ENCODE measurements around the gene PARD3. TPM values are rescaled to one million over a fixed set of nuclear protein-coding genes. Genes with fewer than 3 reads are reported as not detected.

The PARD3 gene
- total RNA-seq, 2 donors from 2014 or later = 59.6 to 74.6 TPM

- 89 to 95% methylated on average over 6 to 15 of the region's 16 CpGs for WGBS, 2 experiments (ENCODE audit: insufficient coverage in 1 of 2, insufficient read length in 1 of 2)
- H3K4me3 ChIP-seq (ENCODE audit: low read length) = no peak overlapping the region
- Mint-ChIP-seq H3K27ac (no peak overlapping the region), H3K27me3 (ENCODE audit: insufficient read depth) (no peaks in the 10 kb centered on the region), H3K36me3 (ENCODE audit: low read depth) (no peaks in the 10 kb centered on the region), H3K4me3 (no peak overlapping the region), H3K9me3 (no peaks in the 10 kb centered on the region), H3K4me1 (peaks cover 28% of the 10 kb centered on the region)
- no peak for DNase-seq
- no peaks in the 10 kb centered on the region for H3K27me3 ChIP-seq (ENCODE audit: control insufficient read depth, insufficient read depth, low read length, poor library complexity, severe bottlenecking)
- H3K4me1 ChIP-seq (ENCODE audit: control insufficient read depth, insufficient read depth, low read length) = no peaks in the 10 kb centered on the region
- no peaks in the 10 kb centered on the region for H3K9me3 ChIP-seq (ENCODE audit: control insufficient read depth, low read length)
- H3K27ac ChIP-seq (ENCODE audit: low read depth, low read length) = no peak overlapping the region
- no peak for TF ChIP-seq CTCF (conservative IDR thresholded peaks at IDR 0.05)
- H3K9ac ChIP-seq (ENCODE audit: extremely low read depth, low read length, poor library complexity, severe bottlenecking) = no peak overlapping the region
- peaks cover 12% of the 10 kb centered on the region for H3K36me3 ChIP-seq (ENCODE audit: control insufficient read depth, insufficient read depth, low read length)
Observed at GRCh38 chr10:34298346-34298818, 516.7 kb downstream of the PARD3 start.

DNA sequence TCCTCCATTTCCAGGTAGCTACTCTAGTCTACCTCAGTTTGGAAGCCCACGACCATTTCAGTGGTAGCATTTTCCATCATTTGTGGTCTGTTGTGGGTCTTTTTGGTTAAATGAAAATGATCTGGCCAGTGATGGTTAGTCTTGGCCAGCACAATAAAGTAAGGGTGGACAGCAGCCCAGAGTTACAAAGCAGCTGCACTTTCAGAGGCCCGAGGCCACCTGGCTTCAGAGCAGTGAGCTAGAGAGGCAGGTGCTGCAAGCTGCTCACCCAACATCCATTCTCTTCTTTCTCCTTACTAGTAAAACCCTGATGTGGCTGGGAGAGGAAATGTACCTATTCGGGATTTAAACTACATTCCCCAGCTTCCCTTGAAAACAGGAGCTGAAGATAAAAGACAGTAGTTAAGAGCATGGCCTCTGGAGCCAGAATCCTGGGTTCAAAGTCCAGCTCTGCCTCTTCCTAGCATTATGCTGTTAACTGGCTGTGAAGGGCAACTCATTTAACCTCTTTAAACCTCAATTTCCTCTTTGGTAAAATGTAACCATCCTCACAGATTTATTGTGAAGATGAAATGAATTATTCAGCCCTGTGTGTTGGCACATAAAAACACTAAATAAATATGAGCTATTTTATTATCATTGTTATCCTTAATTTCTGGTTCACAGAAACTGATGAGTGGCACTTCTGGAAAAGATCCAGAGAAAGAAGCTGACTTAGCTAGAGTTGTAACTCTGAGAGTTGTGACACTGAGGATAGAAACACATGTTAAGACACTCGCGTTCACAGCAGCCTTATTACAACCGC is 517.4 kb downstream of the PARD3 start:
- Histone ChIP-seq H3K4me1 (ENCODE audit: control insufficient read depth, insufficient read depth, low read length) (no peaks in the 10 kb centered on the region), H3K9ac (ENCODE audit: extremely low read depth, low read length, poor library complexity, severe bottlenecking) (no peak overlapping the region), H3K36me3 (ENCODE audit: control insufficient read depth, insufficient read depth, low read length) (peaks cover 12% of the 10 kb centered on the region), H3K9me3 (ENCODE audit: control insufficient read depth, low read length) (no peaks in the 10 kb centered on the region), H3K27me3 (ENCODE audit: control insufficient read depth, insufficient read depth, low read length, poor library complexity, severe bottlenecking) (no peaks in the 10 kb centered on the region), H3K4me3 (ENCODE audit: low read length) (no peak overlapping the region), H3K27ac (ENCODE audit: low read depth, low read length) (no peak overlapping the region)
- H3K36me3 Mint-ChIP-seq (ENCODE audit: low read depth) = no peaks in the 10 kb centered on the region
- H3K9me3 Mint-ChIP-seq = no peaks in the 10 kb centered on the region
- no peaks in the 10 kb centered on the region for H3K27me3 Mint-ChIP-seq (ENCODE audit: insufficient read depth)
- H3K4me1 Mint-ChIP-seq = peaks cover 28% of the 10 kb centered on the region
- no peak overlapping the region for H3K4me3 Mint-ChIP-seq
- no peak for DNase-seq
- no peak for TF ChIP-seq CTCF (conservative IDR thresholded peaks at IDR 0.05)
- no peak overlapping the region for H3K27ac Mint-ChIP-seq
- 62 to 74% methylated on average over 3 to 6 of the region's 6 CpGs for WGBS, 2 experiments (ENCODE audit: insufficient coverage in 1 of 2, insufficient read length in 1 of 2)

DNA sequence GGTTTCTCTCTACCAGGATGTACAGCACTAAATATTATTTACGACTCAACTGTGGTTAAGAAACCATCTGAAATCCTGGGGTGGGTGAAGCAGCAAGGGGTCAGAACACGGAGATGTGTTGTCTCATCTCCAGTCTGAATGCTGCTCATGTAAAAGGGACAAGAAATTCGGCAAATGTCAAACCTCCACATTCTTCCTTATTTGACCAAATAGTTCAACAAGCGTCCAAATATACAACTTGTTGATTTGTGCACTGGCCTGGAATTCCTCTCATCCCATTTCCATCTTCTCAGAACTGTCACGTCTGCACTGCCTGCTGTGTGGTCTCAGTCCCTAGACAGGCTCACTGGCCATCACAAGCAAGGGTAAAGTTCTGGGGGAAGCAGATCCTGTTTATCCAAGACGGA is 520.0 kb downstream of the PARD3 start:
- H3K4me1 Mint-ChIP-seq = peaks cover 28% of the 10 kb centered on the region
- no peak overlapping the region for H3K27ac Mint-ChIP-seq
- peaks cover 4% of the 10 kb centered on the region for H3K4me1 ChIP-seq (ENCODE audit: control insufficient read depth, insufficient read depth, low read length)
- H3K36me3 ChIP-seq (ENCODE audit: control insufficient read depth, insufficient read depth, low read length) = no peaks in the 10 kb centered on the region
- TF ChIP-seq CTCF (conservative IDR thresholded peaks at IDR 0.05) = no peak
- H3K9ac ChIP-seq (ENCODE audit: extremely low read depth, low read length, poor library complexity, severe bottlenecking) = no peak overlapping the region
- no peak overlapping the region for H3K4me3 Mint-ChIP-seq
- H3K9me3 Mint-ChIP-seq = no peaks in the 10 kb centered on the region
- no peaks in the 10 kb centered on the region for H3K27me3 ChIP-seq (ENCODE audit: control insufficient read depth, insufficient read depth, low read length, poor library complexity, severe bottlenecking)
- H3K27me3 Mint-ChIP-seq (ENCODE audit: insufficient read depth) = no peaks in the 10 kb centered on the region
- H3K27ac ChIP-seq (ENCODE audit: low read depth, low read length) = no peak overlapping the region
- DNase-seq = no peak
- no peak overlapping the region for H3K4me3 ChIP-seq (ENCODE audit: low read length)
- H3K9me3 ChIP-seq (ENCODE audit: control insufficient read depth, low read length) = no peaks in the 10 kb centered on the region
- WGBS, 2 experiments (ENCODE audit: insufficient coverage in 1 of 2, insufficient read length in 1 of 2) = 92 to 94% methylated on average over 6 of the region's 6 CpGs
- H3K36me3 Mint-ChIP-seq (ENCODE audit: low read depth) = no peaks in the 10 kb centered on the region

Data from endodermal cell (in vitro differentiated cells).